T-cell (primary cell): ENCODE measurements around the gene ERBB2. TPM values are rescaled to one million over a fixed set of nuclear protein-coding genes. Genes with fewer than 3 reads are reported as not detected.
"Not testable (repeated sequence)": the region's sequence is repeated elsewhere in the genome, so short reads cannot be mapped to it uniquely, and the experiment has no call there.

ENCODE experiments used
- ATAC-seq, 4 experiments: fragments of 200-7000 bp in 3 of 4; fragments of 150-1000 bp in 1 of 4; cut with Tn5 transposase; replicated peaks in 1 of 4; 1 replicate in 3 of 4; 2 replicates in 1 of 4; pipeline ENCODE4 v1.10.0; 2021; ENCODE audit warnings: moderate library complexity in 3 of 4, mild to moderate bottlenecking in 2 of 4, moderate number of reproducible peaks in 1 of 4
- CTCF ChIA-PET, 2 donors: fragments of 300-600 bp; sonication (Branson Sonifier 250); formaldehyde crosslinking; loops; one replicate each; lab custom pipeline; 2022; ENCODE audit warnings: antibody characterized with exemption in 2 of 2; lab: Charles Lee
- POLR2A ChIA-PET, 2 donors: fragments of 300-600 bp; sonication (Branson Sonifier 250); formaldehyde crosslinking; loops; one replicate each; lab custom pipeline; 2022; ENCODE audit warnings: antibody characterized with exemption in 2 of 2; lab: Charles Lee
- DNase-seq, 35 experiments: peaks; one replicate each; pipeline versions ENCODE4 v3.0.0 to v3.0.0-alpha.2; 2013 to 2023
- H3K27ac ChIP-seq: one replicate; pipeline ENCODE4 v1.5.1; 2013; ENCODE audit warnings: low read length
- H3K27me3 ChIP-seq, 2 experiments: replicated peaks in 1 of 2; 1 replicate in 1 of 2; 2 replicates in 1 of 2; pipeline versions ENCODE4 v1.6.1 to v1.7.0; 2013; ENCODE audit warnings: low read length in 1 of 2, mixed read lengths in 1 of 2; ENCODE audit not compliant: control insufficient read depth in 2 of 2, insufficient read depth in 2 of 2; ENCODE audit errors: extremely low read depth in 1 of 2
- H3K36me3 ChIP-seq, 2 donors: 1 replicate in 1 of 2; 2 replicates in 1 of 2; pipeline versions ENCODE4 v1.6.1 to v1.7.0; 2013; ENCODE audit warnings: low read length in 1 of 2; ENCODE audit not compliant: control insufficient read depth in 2 of 2, insufficient read depth in 1 of 2; ENCODE audit errors: extremely low read depth in 1 of 2
- H3K4me1 ChIP-seq, 2 experiments: 1 replicate in 1 of 2; 2 replicates in 1 of 2; pipeline versions ENCODE4 v1.6.1 to v1.7.0; 2013; ENCODE audit warnings: low read length in 2 of 2, mixed read lengths in 1 of 2; ENCODE audit not compliant: insufficient read depth in 2 of 2, control insufficient read depth in 1 of 2; ENCODE audit errors: extremely low read depth in 1 of 2
- H3K4me3 ChIP-seq, 2 donors: 1 replicate in 1 of 2; 2 replicates in 1 of 2; pipeline versions ENCODE4 v1.5.1 to v1.7.0; 2013; ENCODE audit warnings: mild to moderate bottlenecking in 2 of 2, low read length in 1 of 2, moderate library complexity in 1 of 2; ENCODE audit not compliant: control insufficient read depth in 1 of 2; ENCODE audit errors: extremely low read depth in 1 of 2
- H3K9me3 ChIP-seq: 2 replicates; pipeline ENCODE4 v1.7.0; 2013
- H3K27ac Mint-ChIP-seq, 2 donors: one replicate each; pipeline ENCODE4 v1.8.0; 2020 to 2021; ENCODE audit warnings: mild to moderate bottlenecking in 2 of 2, mixed read lengths in 2 of 2
- H3K27me3 Mint-ChIP-seq, 2 donors: one replicate each; pipeline ENCODE4 v1.8.0; 2021 to 2022; ENCODE audit warnings: mixed read lengths in 2 of 2
- H3K36me3 Mint-ChIP-seq: one replicate; pipeline ENCODE4 v1.8.0; 2021; ENCODE audit warnings: mixed read lengths
- H3K4me1 Mint-ChIP-seq, 3 donors: one replicate each; pipeline ENCODE4 v1.8.0; 2020 to 2022; ENCODE audit warnings: mixed read lengths in 3 of 3, mild to moderate bottlenecking in 1 of 3
- H3K4me3 Mint-ChIP-seq, 3 donors: one replicate each; pipeline ENCODE4 v1.8.0; 2020 to 2022; ENCODE audit warnings: mild to moderate bottlenecking in 3 of 3, mixed read lengths in 3 of 3, moderate library complexity in 3 of 3
- H3K9me3 Mint-ChIP-seq, 3 donors: one replicate each; pipeline ENCODE4 v1.8.0; 2020 to 2022; ENCODE audit warnings: mixed read lengths in 3 of 3
- WGBS: methylation state at CpG from one replicate; pipeline ENCODE4 v1.1.5; 2013; ENCODE audit warnings: missing lambda C conversion rate; ENCODE audit not compliant: insufficient coverage; 5-methylcytosine and 5-hydroxymethylcytosine counted together
- total RNA-seq, 35 experiments: library from RNA in 6 of 35; stranded (reverse) in 6 of 35; fragments of 120-200 nt in 1 of 35; gene quantifications; one replicate each; pipeline versions ENCODE4 v1.2.1 to v1.2.4 and lab custom pipeline; 2013 to 2026

ERBB2 gene
- total RNA-seq, 5 donors from 2014 or later (not counting 1 experiment from before 2014, with no cell fraction given) = 4.1 to 8.8 (median 6.0) TPM

DNA sequence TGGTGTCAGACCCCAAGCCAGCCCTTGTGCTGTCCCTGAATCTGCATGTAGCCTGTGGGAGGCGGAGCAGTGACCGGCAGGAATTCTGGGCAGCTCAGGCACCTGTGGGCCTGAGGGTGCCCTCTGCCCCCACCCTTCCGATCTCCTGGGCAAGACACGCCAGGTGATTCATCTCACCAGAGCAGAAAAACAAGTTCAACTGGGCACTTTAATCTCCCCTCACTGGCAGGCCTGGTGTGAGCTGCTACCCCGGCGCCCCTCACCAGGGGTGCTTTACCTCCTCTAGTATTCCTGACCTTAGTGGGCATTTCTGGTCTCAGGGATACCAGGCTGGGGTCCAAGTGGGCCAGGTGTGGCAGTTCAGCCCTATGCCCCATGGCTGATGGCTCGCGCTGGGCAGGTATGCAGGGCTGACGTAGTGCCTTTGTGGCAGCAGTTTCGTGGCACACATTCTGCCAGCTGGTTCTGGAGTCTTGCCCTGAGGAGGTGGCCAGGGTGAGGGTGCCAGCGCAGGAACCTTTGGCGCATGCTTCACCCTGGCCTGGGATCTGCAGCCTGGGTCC lies 6.0 kb downstream of the ERBB2 start:
- no peak for DNase-seq
- Mint-ChIP-seq H3K9me3 (no peaks in the 10 kb centered on the region), H3K36me3 (no peaks in the 10 kb centered on the region), H3K27ac (no peak overlapping the region), H3K27me3 (peaks cover 9 to 17% of the 10 kb centered on the region in 2 donors), H3K4me3 (no peak overlapping the region), H3K4me1 (peaks cover 18 to 42% (median 25%) of the 10 kb centered on the region in 3 donors)
- no peaks in the 10 kb centered on the region for H3K9me3 ChIP-seq
- ChIA-PET CTCF (no interaction called here), POLR2A (no interaction called here)
- H3K36me3 ChIP-seq = peaks cover 0 to 2% of the 10 kb centered on the region in 2 donors
- H3K27me3 ChIP-seq = peaks cover 4 to 18% of the 10 kb centered on the region in 2 experiments
- H3K27ac ChIP-seq = no peak overlapping the region
- 93% methylated on average over 12 of the region's 12 CpGs for WGBS
- no peak overlapping the region for H3K4me3 ChIP-seq
- H3K4me1 ChIP-seq = peaks cover 9 to 46% of the 10 kb centered on the region in 2 experiments
- no peak for ATAC-seq

GRCh38 chr17:39706383-39706782 lies 6.5 kb downstream of the ERBB2 start:
- Histone ChIP-seq H3K4me1 (peaks cover 9 to 46% of the 10 kb centered on the region in 2 experiments), H3K27me3 (peaks cover 4 to 12% of the 10 kb centered on the region in 2 experiments), H3K27ac (no peak overlapping the region), H3K9me3 (no peaks in the 10 kb centered on the region), H3K36me3 (peaks cover 0 to 2% of the 10 kb centered on the region in 2 donors), H3K4me3 (no peak overlapping the region)
- POLR2A ChIA-PET = no interaction called here
- WGBS = 96% methylated on average over 3 of the region's 8 CpGs
- Mint-ChIP-seq H3K9me3 (no peaks in the 10 kb centered on the region), H3K4me1 (peaks cover 16 to 37% (median 25%) of the 10 kb centered on the region in 3 donors), H3K4me3 (peak overlapping the region in 1 of 3 donors; percentile 75), H3K36me3 (no peaks in the 10 kb centered on the region), H3K27me3 (peaks cover 4 to 12% of the 10 kb centered on the region in 2 donors), H3K27ac (no peak overlapping the region)
- ATAC-seq (no peak), DNase-seq (no peak)
- CTCF ChIA-PET = no interaction called here

GRCh38 chr17:39706921-39707337 lies 7.1 kb downstream of the ERBB2 start:
- peaks cover 16 to 37% (median 25%) of the 10 kb centered on the region in 3 donors for H3K4me1 Mint-ChIP-seq

GRCh38 chr17:39709319-39709997 lies 9.6 kb downstream of the ERBB2 start:
- Histone ChIP-seq H3K36me3 (no peaks in the 10 kb centered on the region), H3K4me1 (peaks cover 9 to 46% of the 10 kb centered on the region in 2 experiments), H3K4me3 (no peak overlapping the region), H3K27me3 (no peaks in the 10 kb centered on the region), H3K9me3 (no peaks in the 10 kb centered on the region), H3K27ac (no peak overlapping the region)
- peak overlapping the region in 1 of 2 donors; percentile 44 for H3K27ac Mint-ChIP-seq
- WGBS = 84% methylated on average over 8 of the region's 14 CpGs
- peak overlapping the region in 1 of 3 donors; percentile 21 for H3K4me3 Mint-ChIP-seq
- no peaks in the 10 kb centered on the region for H3K9me3 Mint-ChIP-seq
- H3K36me3 Mint-ChIP-seq = no peaks in the 10 kb centered on the region
- no peaks in the 10 kb centered on the region for H3K27me3 Mint-ChIP-seq
- POLR2A ChIA-PET = no interaction called here
- ATAC-seq (no peak), DNase-seq (peak in 1 of 35 experiments; percentile 10)
- CTCF ChIA-PET = no interaction called here
- H3K4me1 Mint-ChIP-seq = peaks cover 16 to 37% (median 20%) of the 10 kb centered on the region in 3 donors

More at GRCh38 chr17:39706921-39707337, 7.1 kb downstream of the ERBB2 start:
- ChIA-PET CTCF (no interaction called here), POLR2A (no interaction called here)
- Histone ChIP-seq H3K4me3 (no peak overlapping the region), H3K9me3 (no peaks in the 10 kb centered on the region), H3K27ac (no peak overlapping the region), H3K36me3 (peaks cover 0 to 2% of the 10 kb centered on the region in 2 donors), H3K4me1 (peaks cover 9 to 46% of the 10 kb centered on the region in 2 experiments), H3K27me3 (peaks cover 0 to 7% of the 10 kb centered on the region in 2 experiments)
- Mint-ChIP-seq H3K9me3 (no peaks in the 10 kb centered on the region), H3K27me3 (peaks cover 0 to 7% of the 10 kb centered on the region in 2 donors), H3K36me3 (no peaks in the 10 kb centered on the region), H3K4me3 (peak overlapping the region in 2 of 3 donors; percentile 8 to 75), H3K27ac (peak overlapping the region; percentile 36 to 41)
- peak in 3 of 35 experiments; percentile 10 to 32 (median 29) for DNase-seq
- peak; percentile 75 to 90 (median 82) for ATAC-seq
- WGBS = 76% methylated on average over 6 of the region's 7 CpGs

GRCh38 chr17:39709998-39710964 lies 10.4 kb downstream of the ERBB2 start:
- H3K4me1 Mint-ChIP-seq = peaks cover 16 to 34% (median 20%) of the 10 kb centered on the region in 3 donors
- no peaks in the 10 kb centered on the region for H3K27me3 Mint-ChIP-seq
- H3K27ac Mint-ChIP-seq = no peak overlapping the region
- no peak for DNase-seq
- Histone ChIP-seq H3K27ac (no peak overlapping the region), H3K4me3 (no peak overlapping the region), H3K27me3 (no peaks in the 10 kb centered on the region), H3K4me1 (peaks cover 9 to 46% of the 10 kb centered on the region in 2 experiments), H3K36me3 (no peaks in the 10 kb centered on the region), H3K9me3 (no peaks in the 10 kb centered on the region)
- ChIA-PET CTCF (interaction anchor here in 1 of 2 donors (0.6 kb wide), 1 partner anchor 766 kb away, joined by 4 read pairs; no protein-coding TSS in a partner anchor), POLR2A (no interaction called here)
- no peaks in the 10 kb centered on the region for H3K9me3 Mint-ChIP-seq
- H3K4me3 Mint-ChIP-seq = no peak overlapping the region
- WGBS = 87% methylated on average over 15 of the region's 20 CpGs
- no peaks in the 10 kb centered on the region for H3K36me3 Mint-ChIP-seq
- no peak for ATAC-seq

- H3K4me1 Mint-ChIP-seq = peaks cover 16 to 34% (median 20%) of the 10 kb centered on the region in 3 donors
- H3K9me3 ChIP-seq, DNase-seq, POLR2A ChIA-PET, H3K4me3 Mint-ChIP-seq, H3K27me3 Mint-ChIP-seq, H3K27ac Mint-ChIP-seq, H3K36me3 Mint-ChIP-seq, H3K9me3 Mint-ChIP-seq, H3K27me3 ChIP-seq, H3K27ac ChIP-seq, ATAC-seq, H3K4me3 ChIP-seq, H3K36me3 ChIP-seq: not testable (repeated sequence)
- peaks cover 9 to 41% of the 10 kb centered on the region in 2 experiments for H3K4me1 ChIP-seq
- CTCF ChIA-PET = interaction anchor here in 1 of 2 donors (0.5 kb wide), 1 partner anchor 1027 kb away, joined by 3 read pairs; no protein-coding TSS in a partner anchor
- WGBS = 93% methylated on average over 9 of the region's 11 CpGs
Observed at GRCh38 chr17:39711071-39711470, 11.2 kb downstream of the ERBB2 start.
